Non-pigmented ciliary epithelial cell (primary cell): ENCODE data around the gene XIRP2.

ENCODE experiments used
- DNase-seq: peaks from one replicate; pipeline ENCODE4 v3.0.0-alpha.2; 2010; ENCODE audit warnings: low read depth

Gene XIRP2, protein sequence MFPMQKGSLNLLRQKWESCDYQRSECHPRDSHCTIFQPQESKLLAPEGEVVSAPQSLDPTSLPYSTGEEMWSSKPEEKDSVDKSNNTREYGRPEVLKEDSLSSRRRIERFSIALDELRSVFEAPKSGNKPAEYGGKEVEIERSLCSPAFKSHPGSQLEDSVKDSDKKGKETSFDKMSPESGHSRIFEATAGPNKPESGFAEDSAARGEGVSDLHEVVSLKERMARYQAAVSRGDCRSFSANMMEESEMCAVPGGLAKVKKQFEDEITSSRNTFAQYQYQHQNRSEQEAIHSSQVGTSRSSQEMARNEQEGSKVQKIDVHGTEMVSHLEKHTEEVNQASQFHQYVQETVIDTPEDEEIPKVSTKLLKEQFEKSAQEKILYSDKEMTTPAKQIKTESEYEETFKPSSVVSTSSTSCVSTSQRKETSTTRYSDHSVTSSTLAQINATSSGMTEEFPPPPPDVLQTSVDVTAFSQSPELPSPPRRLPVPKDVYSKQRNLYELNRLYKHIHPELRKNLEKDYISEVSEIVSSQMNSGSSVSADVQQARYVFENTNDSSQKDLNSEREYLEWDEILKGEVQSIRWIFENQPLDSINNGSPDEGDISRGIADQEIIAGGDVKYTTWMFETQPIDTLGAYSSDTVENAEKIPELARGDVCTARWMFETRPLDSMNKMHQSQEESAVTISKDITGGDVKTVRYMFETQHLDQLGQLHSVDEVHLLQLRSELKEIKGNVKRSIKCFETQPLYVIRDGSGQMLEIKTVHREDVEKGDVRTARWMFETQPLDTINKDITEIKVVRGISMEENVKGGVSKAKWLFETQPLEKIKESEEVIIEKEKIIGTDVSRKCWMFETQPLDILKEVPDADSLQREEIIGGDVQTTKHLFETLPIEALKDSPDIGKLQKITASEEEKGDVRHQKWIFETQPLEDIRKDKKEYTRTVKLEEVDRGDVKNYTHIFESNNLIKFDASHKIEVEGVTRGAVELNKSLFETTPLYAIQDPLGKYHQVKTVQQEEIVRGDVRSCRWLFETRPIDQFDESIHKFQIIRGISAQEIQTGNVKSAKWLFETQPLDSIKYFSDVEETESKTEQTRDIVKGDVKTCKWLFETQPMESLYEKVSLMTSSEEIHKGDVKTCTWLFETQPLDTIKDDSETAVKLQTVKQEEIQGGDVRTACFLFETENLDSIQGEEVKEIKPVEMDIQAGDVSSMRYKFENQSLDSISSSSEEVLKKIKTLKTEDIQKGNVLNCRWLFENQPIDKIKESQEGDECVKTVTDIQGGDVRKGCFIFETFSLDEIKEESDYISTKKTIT (N-terminal part only)

DNA sequence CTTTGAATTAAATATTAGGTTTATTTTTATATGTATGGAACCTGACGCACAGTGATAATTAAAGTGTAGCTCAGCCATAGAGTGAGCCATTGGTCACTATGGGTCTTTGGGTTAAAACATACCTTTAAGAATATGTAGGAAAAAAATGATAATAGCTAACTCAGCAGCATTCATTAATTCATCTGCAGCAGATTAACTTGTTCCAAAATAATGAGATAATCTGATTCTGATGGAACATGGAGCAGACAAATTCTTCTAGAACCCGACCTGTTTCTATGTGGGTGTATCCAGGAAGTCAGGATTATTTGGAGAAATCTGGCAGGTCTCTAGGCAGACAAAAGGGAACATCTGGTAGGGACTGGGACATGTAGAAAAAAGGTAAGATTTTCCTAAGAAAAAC is at the start of gene XIRP2:
XIRP2 (plus strand) TSS at position 301 of the 400 bp plus-strand sequence. CDS start 15,003 bp downstream, outside the sequence.
- no peak for DNase-seq

DNA sequence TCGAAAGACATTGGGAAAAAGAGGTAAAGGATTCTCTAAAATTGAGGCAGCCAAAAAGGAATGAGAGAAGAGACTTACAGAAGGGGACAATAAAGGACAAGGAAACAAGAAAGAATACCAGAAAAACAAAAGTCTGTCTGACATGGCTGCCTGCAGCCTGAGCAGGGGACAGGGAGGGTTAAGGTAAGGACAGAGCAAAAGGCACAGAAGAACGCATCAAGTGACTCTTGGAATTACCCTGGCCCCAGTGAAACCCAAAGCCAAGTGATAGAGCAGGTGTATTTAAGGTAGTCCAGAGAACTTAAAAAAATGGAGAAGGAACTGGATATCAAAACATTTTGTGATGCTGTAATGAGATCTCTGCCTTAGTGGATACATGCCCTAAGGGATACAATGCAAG is 47.1 kb upstream of the XIRP2 start:
- DNase-seq: no peak

DNA sequence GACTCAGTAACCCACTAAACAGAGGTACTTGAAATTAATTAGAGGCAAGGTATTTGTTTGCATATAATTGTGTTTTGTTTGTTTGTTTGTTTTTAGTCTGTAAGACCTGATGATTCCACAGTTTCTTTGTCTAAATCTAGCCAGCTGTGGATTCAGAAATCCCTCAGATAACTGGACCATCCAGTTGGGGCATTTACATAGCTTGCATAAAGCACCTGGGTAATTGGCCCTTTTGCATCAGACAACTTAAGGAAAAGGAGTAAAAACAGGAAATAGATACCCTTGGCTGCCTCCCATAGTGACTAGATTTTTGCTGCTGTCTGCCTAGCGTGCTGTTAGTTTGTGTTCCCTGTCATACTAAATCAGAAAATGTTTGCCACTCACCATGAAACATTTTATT is 46.6 kb upstream of the XIRP2 start:
- DNase-seq: no peak

DNA sequence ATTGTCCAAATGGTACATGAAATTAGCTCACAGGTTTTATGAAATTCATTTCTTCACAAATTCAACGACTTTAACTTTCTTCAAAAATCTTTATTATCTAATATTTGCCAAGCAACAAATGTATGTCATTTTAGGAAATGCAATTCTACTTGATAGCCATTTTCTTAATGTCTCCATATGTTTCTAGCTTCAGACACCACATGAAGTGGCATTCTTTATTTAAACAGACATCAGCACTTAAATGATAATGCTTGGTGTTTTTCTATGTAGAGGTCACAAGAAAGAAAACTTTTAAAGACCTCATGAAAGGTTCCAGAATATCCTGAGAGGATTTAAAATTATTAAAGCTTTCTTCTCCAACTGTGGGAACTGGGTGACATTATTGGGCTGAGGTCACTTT is 44.2 kb upstream of the XIRP2 start:
- no peak for DNase-seq

DNA sequence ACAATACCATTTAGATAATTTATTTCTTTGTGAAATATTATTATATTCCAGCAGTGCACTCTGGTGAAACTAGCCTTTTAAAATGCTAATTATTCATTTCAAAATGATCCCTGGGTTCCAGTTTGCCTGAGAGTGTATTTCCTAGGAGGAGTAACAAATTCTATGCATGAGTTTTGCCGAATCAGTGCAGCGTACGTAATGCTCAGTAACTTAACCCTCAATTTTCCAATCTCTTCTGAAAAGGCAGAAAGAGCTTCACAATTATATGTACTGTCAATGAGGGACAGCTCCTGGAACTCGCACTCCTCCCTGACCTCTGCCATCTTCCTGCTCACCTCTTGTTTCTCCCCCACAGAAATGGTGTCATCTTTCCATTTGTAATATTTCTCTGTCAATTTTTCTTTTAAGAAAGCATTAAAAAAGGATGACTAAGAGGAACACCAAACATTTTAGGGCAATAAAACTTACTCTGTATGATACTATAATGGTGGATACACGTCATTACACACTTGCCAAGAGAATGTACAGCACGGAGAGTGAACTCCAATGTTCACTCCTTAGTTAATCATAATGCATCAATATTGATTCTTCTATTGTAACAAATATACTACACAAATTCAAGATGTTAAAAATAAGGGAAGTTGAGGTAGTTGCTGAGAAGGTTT is 25.7 kb upstream of the XIRP2 start:
- DNase-seq: no peak

DNA sequence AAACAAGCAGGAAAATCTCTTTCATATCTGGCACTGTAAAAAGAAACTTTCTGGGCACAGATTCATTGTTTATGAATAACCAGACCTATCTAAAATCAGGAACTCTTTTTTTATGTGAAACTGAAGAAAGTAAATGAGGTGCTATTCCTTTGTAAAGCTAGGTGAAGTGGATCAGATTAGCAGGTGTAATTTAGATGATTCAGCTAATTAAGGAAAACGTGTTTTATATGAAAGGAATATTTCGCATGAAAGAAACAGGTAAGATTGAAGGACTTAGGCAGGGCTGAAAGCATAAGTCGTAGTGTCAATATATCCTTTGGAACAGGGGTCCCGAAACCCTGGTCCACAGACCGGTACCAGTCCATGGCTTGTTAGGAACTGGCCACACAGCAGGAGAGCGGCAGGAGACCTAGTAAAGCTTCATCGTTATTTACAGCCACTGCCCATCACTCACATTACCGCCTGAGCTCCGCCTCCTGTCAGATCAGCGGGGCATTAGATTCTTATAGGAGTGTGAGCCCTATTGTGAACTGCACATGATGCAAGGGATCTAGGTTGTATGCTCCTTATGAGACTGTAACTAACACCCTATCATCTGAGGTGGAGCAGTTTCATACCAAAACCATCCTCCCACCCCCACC is 20.3 kb upstream of the XIRP2 start:
- DNase-seq: no peak

DNA sequence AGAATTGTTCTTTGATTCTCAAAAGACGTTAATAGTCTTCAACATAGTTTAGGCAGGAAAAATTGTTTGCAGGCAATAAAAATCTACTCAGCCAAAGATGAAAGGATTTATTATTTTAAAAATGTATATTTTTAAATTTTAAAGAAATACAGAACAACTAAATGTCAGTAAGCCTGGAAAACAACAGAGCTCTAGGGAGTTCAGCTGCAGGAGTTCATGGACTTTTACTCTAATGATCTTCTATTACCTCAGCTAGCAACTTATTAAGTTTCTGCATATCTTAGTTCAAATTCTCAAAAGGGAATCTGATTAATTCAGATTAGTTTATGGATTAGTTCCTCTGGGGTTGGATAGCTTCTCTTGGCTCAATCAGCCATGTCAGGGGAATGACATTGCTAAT is 17.9 kb upstream of the XIRP2 start:
- DNase-seq: no peak

DNA sequence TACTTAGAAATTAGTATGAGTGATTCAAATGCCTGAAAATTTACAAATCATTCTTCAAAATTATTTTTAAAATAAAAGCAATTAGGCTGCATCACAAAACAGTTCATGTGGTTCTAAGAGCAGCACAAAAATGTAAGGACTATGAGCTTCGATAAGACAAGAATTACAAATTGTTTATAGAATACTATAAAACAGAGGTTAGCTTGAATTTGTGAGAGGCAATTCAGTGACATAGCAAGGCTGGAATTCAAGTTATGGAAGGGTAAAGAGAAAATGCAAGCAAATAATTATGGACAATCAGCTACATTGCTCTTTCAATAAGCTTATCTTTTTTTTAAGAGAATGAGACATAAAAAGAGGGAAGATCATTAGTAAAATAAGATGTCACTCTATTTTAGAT is 7.1 kb upstream of the XIRP2 start:
- no peak for DNase-seq

DNA sequence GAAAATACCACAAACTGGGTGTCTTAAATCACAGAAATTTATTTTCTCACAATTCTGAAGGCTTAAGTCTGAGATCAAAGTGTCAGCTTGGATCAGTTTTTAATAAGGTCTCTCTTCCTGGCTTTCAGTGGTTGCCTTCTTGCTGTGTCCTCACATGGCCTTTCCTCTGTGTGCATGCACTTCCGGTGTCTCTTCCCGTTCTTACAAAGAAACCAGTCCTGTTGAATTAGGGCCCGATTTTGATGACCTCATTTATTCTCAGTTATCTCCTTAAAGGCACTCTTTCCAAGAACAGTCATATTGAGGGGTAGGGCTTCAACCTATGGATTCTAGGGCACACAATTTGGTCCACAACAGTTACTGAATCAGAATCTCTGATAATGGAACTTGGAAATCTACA is 5.4 kb upstream of the XIRP2 start:
- no peak for DNase-seq

DNA sequence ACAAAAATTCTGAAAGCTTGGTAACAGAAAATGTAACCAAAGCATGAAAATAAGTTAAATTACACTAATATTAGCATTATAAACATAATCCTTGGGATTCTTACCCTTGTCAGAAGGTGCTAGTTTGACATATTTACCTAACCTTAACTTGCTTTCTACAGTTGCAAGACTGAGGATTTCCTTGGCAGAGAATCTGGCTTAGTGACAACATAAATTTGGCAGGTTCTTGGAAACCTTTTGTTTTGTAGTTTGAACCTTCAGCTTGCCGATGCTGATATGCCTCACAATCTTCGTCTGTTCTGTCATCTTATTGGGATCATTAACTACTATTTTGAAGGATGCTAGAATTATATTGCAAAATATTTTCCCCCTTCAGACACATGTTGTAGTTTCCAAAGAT is 3.4 kb downstream of the XIRP2 start:
- no peak for DNase-seq

DNA sequence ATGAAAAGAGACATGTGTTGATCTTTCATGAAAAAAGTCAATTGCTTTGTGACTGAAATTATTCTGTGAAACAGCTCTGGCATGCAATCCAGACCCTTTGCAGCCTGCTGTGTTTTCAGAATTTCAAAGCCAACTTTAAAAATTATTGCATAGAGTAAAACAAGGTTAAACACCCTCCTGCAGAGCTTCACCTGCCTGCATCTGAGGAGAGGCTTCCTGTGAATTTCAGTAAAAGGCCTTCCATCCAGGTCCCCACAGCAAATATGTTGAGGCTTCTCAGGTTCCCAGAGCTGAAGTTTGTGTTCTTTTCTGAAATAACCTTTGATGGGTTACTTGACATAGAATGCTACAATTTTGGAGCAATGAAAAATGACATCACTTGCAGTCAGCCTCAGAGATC is 4.1 kb downstream of the XIRP2 start:
- DNase-seq: no peak

DNA sequence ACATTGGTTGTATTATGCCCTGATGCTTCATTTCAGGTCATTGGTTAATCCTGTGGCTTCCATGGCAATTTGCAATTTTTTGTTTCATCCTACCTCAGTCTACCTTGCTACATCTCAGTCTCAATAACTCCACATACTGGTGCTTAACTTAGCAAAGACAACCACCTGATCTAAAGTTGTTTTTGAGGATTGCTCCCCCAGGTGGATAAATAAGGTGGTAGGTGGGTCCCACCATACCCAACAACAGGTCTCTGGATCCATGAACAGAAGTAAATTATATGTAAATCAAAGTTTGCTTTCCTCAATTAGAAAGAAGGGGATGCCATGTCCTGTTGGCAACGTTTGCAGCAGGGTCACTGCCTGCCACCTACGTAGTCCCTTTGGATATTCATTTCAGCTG is 7.0 kb downstream of the XIRP2 start:
- DNase-seq: no peak

DNA sequence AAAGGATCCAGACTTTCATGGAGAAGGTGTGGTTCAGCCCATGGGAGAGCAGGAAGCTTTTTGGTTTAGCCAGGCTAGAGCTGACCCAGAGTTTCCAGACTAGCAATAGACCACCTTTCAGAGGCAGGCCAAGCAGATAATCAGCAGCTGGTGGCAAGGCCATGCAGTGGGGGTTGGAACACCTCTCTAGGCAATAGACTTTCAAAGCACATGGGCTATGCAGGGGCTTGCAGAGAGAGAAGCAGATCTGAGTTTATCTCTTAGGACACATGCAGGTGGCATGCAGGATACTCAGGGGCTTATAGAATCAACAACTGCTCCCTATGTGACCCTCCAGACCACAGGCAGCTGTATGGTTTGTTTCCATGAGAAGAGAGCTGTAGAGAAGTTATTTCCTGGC is 9.4 kb downstream of the XIRP2 start:
- DNase-seq: no peak

DNA sequence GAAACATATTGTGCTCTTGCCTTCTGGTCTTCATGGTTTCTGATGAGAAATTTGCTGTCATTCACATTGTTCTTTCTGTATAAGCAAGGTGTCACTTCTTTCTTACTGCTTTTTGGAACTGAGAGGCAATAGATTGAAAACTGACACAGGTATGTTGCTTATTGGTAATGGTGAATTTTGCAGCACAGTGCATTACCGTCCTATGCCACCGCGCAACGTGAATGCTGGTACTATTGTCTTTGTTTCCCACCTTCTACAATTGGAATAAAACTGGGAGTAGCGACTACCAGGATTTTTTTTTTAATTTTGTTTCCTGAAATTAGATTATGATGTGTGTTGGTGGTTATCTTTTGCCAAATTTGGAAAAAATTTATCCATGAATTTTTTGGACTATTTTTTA is 11.4 kb downstream of the XIRP2 start:
- no peak for DNase-seq

DNA sequence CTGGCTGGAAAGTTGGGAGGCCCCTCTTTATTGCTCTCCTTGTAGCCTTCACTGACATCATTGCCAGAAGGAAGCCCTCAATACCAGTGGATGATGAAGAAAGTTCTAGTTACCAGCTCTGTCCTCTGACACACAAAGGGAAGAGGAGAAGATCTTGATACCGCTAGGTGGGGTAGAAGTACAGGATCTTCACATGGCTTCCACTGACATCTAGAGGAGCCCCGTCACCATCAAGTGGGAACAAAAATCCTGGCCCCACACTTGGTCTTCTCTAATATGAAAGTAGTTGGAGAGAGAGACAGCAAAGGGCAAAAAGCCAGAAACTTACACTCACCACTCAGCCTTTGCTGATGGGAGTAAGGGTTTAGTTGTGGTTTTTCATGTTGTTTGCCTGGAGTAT is 12.4 kb downstream of the XIRP2 start:
- DNase-seq: no peak

DNA sequence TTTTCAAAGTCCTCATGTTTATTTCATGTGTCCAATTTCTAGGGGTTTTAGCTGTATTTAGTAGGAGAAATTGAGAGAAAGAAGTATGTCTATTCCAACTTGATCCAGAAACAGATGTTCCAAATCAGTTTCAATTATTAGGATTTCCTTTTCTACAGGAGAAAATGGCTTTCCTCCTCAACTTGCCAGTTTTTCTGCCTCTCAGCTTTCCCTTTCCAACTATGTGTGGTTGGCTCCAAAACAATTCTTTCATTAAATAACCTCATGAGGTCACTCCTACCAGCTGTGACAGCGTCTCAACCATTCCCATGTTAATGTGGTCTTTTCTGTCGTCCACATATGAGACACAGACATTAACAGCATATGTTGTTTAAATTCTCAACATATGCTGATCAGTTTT is 13.1 kb downstream of the XIRP2 start:
- DNase-seq: no peak

DNA sequence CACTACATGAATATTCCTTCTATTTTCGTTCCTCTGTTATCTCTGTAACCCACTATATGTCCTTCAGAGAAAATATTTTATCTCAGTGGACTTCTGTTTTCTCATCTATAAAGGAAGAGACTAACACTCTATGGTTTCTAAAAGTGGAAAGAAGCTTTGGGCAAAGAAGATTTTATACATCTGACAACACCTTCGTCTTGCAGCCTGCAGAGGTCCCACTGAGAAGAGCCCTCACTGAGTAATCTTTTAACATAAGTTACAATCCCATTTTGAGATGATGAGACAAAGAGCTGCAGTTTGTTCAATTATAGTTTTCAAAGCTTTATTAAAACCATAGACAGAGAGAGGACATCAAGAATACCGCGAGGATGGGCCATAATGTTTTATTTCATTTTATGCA is 28.7 kb downstream of the XIRP2 start:
- DNase-seq: no peak

DNA sequence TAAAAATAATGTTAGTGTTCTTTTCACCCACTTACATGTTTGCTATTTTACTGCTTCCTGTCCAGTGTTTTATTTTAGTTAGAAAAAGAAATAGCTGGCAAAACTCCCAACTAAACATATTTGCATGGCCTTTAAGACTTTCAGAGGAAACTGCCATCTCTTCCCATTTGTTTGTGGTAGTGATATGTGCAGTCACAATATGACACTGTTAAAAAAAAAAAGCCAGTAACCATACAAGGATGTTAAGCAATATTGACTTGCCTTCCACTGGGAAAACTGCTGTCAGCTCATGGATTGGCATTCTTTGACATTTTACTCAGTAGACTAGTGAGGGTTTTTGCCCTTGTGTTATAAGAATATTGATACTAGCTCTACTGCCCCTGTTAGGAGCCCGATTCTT is 29.1 kb downstream of the XIRP2 start:
- no peak for DNase-seq

DNA sequence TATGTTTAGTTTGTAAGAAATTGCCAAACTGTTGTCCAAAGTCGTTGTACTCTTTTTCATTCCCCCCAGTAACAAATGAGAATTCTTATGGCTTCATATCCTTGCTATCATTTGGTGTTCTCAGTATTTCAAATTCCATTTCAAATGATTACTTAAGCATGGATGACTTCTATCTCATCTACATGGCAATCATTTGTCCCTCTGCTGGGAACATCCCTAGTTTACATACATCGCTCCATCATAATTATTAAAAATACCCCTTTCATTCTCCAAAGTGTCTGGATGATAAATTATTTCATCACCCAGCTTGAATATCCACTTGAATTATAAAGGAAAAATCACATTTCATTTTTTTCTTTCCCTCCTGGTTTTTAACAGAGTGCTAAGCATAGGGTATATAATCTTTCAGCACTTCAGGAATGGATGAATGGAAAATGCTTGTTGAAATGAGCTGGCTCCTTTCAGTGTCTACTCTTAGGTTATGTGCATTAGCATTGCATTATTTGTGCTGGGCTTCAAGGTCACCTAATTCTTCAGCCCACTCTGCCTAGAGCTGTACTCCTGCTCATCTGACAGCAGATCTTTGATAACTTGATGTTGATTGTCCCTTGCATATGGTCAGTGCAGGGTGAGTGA is 33.1 kb downstream of the XIRP2 start:
- no peak for DNase-seq

DNA sequence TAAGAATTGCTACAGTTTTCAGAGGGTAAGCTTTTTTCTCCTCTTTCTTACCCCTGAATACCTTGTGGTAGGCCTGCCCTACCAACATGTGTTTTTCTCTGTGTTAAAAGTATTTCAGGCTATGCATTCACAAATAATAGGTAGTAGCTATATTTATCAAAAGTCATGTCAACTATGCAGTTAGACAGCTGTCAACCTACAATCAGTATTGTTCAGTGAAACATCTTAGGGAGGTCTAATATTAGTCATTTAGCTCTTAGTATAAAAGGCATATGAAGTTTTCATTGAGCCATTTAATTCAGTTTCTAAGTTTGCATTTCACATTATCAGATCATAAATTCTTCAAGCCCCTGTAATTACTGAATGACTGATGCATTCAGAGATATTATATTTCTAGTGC is 36.7 kb downstream of the XIRP2 start:
- DNase-seq: no peak

DNA sequence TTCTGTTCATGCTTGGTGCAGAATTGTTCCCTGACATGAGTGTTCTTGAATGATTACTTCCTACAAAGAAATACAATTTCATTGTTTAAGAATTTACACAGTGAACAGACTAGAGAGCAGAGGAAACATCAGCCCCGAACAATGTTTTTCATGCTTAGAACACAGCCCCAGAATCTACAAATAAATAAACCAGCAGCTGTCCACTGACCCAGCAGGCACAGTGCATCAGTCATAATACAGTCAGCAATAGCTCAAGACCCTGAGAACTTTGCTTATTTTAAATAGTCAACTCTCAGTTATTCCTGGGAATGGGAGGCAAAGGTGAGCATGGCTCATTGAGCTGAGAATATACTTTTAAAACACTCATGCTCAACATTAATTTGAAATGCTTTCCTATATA is 38.4 kb downstream of the XIRP2 start:
- peak; percentile 4 for DNase-seq
